ENCODE data around the gene KCNJ4.

Gene KCNJ4

GRCh38 chr22:38429499-38430068 lies 25.4 kb downstream of the KCNJ4 start:
- no peak for DNase-seq (ENCODE audit: low spot score)

- no peak for DNase-seq (ENCODE audit: low spot score)
These were observed 26.3 kb downstream of the KCNJ4 start for GRCh38 chr22:38428714-38429113.

GRCh38 chr22:38427940-38428339 lies 27.1 kb downstream of the KCNJ4 start:
- DNase-seq (ENCODE audit: low spot score), result no peak

GRCh38 chr22:38427465-38427864 lies 27.5 kb downstream of the KCNJ4 start:
- DNase-seq (ENCODE audit: low spot score), result no peak

GRCh38 chr22:38426628-38427027 lies 28.4 kb downstream of the KCNJ4 start:
- no peak for DNase-seq (ENCODE audit: low spot score)

GRCh38 chr22:38424525-38425080 lies 30.4 kb downstream of the KCNJ4 start:
- no peak for DNase-seq (ENCODE audit: low spot score)

GRCh38 chr22:38423512-38424503 lies 31.2 kb downstream of the KCNJ4 start:
- DNase-seq (ENCODE audit: low spot score), result no peak

GRCh38 chr22:38422611-38423511 lies 32.1 kb downstream of the KCNJ4 start:
- no peak for DNase-seq (ENCODE audit: low spot score)

GRCh38 chr22:38420734-38421133 lies 34.3 kb downstream of the KCNJ4 start:
- DNase-seq (ENCODE audit: low spot score), result no peak

GRCh38 chr22:38419858-38420160 lies 35.2 kb downstream of the KCNJ4 start:
- DNase-seq (ENCODE audit: low spot score), result no peak

- no peak for DNase-seq (ENCODE audit: low spot score)
These were observed 35.7 kb downstream of the KCNJ4 start for GRCh38 chr22:38419121-38419857.

GRCh38 chr22:38418589-38418988 lies 36.4 kb downstream of the KCNJ4 start:
- DNase-seq (ENCODE audit: low spot score), result no peak

- no peak for DNase-seq (ENCODE audit: low spot score)
These were observed 37.5 kb downstream of the KCNJ4 start for GRCh38 chr22:38417252-38418060.

GRCh38 chr22:38416621-38417251 lies 38.3 kb downstream of the KCNJ4 start:
- DNase-seq (ENCODE audit: low spot score), result no peak

GRCh38 chr22:38415561-38416321 lies 39.3 kb downstream of the KCNJ4 start:
- no peak for DNase-seq (ENCODE audit: low spot score)

GRCh38 chr22:38415046-38415445 lies 40.0 kb downstream of the KCNJ4 start:
- no peak for DNase-seq (ENCODE audit: low spot score)

- no peak for DNase-seq (ENCODE audit: low spot score)
These were observed 41.0 kb downstream of the KCNJ4 start for GRCh38 chr22:38414009-38414395.

GRCh38 chr22:38413085-38414008 lies 41.7 kb downstream of the KCNJ4 start:
- no peak for DNase-seq (ENCODE audit: low spot score)

Measured in GM03348 (cell line).